Activated CD8-positive, alpha-beta memory T cell treated with anti-CD3 and anti-CD28 coated beads, Interleukin-2, amount 50 U/mL, for 24 hours (primary cell): ENCODE measurements around the gene NOP56.

Experiments
- DNase-seq: peaks from one replicate; pipeline ENCODE4 v3.0.0-alpha.2; 2020; ENCODE audit errors: extremely low read depth

Gene NOP56

DNA sequence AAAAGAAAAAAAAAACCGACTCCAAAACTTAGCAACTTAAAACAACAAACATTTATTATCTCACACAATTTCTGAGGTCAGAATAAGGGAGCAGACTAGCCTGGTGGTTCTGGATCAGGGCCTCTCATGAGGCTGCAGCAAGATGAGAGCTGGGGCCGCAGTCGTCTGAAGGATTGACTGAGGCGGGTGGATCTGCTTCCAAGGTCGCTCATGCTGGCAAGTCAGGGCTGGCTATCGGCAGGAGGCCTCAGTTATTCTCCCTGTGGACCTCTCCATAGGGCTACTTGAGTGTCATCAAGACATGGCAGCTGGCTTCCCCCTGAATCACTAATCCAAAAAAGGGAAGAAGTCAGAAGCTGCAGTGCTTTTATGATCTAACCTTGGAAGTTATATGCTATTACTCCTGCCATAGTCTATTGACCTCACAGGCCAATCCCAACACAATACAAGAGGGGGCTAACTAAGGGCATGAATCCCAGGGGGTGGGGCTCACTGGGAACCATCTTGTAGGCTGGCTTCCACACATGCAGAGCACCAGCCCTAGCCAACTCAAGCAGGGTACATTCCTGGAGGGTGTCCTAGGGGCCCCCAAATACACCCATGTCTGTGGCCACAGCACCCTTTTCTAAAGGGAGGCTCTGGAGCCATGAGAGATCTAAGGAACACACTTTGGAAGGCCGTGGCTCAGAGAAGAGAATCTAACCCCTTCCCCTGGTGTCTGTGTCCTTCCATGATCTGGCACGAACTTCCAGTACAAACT is 51.5 kb downstream of the NOP56 start:
- DNase-seq: no peak

DNA sequence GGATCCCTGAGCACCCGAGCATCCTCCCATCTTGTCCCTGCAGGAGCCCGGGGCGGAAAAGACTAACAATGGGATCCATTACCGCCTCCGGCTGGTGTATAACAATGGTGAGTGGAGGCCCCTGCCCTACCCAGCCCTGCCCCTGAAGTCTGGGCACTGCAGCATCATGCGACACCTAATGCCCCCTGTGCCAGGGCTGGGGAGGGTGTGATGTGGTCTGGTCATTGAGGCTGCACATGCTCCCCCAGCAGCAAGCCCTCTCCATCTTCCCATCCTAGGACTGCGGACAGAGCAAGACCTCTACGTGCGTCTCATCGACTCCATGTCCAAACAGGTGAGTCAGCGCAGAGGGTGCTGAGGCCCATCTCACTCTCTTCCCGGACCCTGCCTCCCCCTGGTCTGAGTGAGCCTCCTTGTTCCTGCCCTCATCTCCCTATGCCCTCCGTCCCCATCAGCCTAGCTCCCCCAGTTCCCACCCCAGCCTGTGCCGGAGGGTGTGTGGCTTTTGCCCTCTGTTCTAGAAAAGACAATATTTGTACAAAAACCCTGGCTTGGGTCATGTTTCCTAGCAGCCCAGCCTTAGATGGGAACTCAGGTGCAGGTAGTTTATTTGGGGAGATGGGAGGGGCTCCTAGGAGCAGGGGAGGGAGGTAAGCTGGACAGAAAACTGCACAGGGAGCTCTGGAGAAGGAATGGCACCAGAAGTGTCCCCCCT is 53.7 kb downstream of the NOP56 start:
- no peak for DNase-seq

DNA sequence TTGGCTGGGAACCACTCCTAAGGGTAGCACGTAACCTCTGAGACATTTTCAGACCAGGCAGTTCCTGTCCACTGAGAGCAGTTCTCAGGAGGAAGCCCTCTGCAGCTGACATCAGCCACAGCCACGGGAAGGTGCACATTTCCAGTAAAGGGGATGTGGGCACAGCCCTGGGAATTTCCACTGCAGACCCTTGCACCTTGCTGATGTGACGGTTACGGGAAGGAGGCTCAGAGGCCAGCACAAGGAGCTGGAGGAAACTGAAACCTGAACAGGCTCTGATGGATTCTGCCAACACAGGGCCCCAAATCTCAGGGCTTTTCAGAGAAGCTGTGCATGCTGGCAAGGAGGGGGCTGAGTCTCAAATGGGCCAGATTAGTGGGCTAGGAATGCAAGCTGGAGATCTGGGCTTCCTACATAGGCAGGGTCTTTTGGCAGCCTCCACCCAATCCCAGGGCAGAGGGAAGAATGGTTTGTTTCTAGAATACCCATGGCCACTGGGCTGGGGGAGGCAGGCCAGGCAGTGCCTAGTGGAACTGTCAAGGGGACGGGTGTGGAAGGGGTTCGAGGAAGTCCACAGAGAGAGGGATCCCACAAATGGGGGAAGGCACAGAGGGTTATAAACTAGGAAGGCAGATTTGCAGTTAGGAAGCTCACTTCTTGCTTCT is 54.4 kb downstream of the NOP56 start:
- DNase-seq: no peak

DNA sequence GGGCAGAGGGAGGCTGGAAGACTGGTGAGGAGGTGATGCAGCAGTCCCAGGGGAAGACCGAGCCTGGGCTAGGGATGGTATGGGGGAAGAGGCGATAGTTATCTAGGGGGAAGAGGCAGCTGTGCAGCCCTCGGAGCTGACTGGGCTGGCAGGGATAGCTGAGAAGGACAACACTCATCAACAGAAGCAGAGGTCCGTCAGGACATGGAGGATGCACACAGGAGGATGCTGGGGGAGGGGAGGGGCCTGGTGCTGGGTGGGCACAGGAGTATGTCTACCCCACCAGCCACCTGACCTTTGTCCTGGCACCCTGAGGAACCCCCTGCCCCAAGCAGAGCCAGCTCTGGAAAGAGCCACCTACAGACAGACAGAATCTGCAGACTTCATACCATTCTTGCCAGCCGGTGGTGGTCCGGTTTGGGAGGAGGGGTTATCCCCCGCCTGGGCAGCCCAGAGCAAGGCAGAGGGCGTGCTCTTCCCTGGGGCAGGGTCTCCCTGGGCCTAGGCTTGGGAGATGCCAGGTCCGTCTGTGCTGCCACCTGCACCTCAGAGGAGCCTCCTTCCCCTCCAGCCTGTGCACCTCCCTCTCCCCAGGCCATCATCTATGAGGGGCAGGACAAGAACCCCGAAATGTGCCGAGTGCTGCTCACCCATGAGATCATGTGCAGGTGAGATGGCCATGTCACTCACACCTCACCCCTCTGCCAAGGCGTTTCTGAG is 55.1 kb downstream of the NOP56 start:
- DNase-seq: no peak
